SU-DHL-6 (cell line): ENCODE measurements around the gene TTC38.

Source experiments
- EZH2phosphoT487 ChIP-seq: fragments of 200-600 bp; sonication (generic), shearing (Covaris generic); conservative IDR thresholded peaks from 2 replicates; pipeline ENCODE4 v1.6.1; 2018; ENCODE audit warnings: mild to moderate bottlenecking, antibody characterized with exemption, low read length, moderate library complexity, mixed read lengths
- TF ChIP-seq, protein P1 (sequence below): fragments of 200-600 bp; sonication (generic); IDR thresholded peaks from one replicate; pipeline ENCODE4 v1.5.1; 2017; ENCODE audit warnings: antibody characterized with exemption, mild to moderate bottlenecking, low read length, moderate library complexity; ENCODE audit not compliant: insufficient read depth, poor library complexity, severe bottlenecking

- TF ChIP-seq, protein P1, sequence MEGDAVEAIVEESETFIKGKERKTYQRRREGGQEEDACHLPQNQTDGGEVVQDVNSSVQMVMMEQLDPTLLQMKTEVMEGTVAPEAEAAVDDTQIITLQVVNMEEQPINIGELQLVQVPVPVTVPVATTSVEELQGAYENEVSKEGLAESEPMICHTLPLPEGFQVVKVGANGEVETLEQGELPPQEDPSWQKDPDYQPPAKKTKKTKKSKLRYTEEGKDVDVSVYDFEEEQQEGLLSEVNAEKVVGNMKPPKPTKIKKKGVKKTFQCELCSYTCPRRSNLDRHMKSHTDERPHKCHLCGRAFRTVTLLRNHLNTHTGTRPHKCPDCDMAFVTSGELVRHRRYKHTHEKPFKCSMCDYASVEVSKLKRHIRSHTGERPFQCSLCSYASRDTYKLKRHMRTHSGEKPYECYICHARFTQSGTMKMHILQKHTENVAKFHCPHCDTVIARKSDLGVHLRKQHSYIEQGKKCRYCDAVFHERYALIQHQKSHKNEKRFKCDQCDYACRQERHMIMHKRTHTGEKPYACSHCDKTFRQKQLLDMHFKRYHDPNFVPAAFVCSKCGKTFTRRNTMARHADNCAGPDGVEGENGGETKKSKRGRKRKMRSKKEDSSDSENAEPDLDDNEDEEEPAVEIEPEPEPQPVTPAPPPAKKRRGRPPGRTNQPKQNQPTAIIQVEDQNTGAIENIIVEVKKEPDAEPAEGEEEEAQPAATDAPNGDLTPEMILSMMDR = no peak
- TF ChIP-seq EZH2phosphoT487 = no peak
Measured at GRCh38 chr22:46280063-46280817, 12.4 kb downstream of the TTC38 start.
